Right lobe of liver (tissue), 6 donors: Measurements from ENCODE around the gene NDUFC1. TPM values are rescaled to one million over a fixed set of nuclear protein-coding genes. Genes with fewer than 3 reads are reported as not detected.
"Not testable (repeated sequence)": the region's sequence is repeated elsewhere in the genome, so short reads cannot be mapped to it uniquely, and the experiment has no call there.

Experiments
- ATAC-seq, 4 donors: fragments of 200-7000 bp; cut with Tn5 transposase; one replicate each; pipeline ENCODE4 v1.9.1; 2020; ENCODE audit warnings: mild to moderate bottlenecking in 4 of 4, moderate library complexity in 4 of 4
- DNase-seq, 3 donors: peaks; one replicate each; pipeline ENCODE4 v3.0.0-alpha.2; 2020
- H3K27ac ChIP-seq, 3 donors: fragments of 200-600 bp; one replicate each; pipeline ENCODE4 v1.8.0; 2022
- H3K27me3 ChIP-seq, 2 donors: fragments of 200-600 bp; one replicate each; pipeline ENCODE4 v1.8.0; 2022
- H3K36me3 ChIP-seq, 4 donors: fragments of 200-600 bp; sonication (generic) in 1 of 4; one replicate each; pipeline versions ENCODE4 v1.5.1 to v1.8.0; 2017 to 2022; ENCODE audit warnings: control low read depth in 1 of 4
- H3K4me1 ChIP-seq, 4 donors: fragments of 200-600 bp; sonication (generic) in 1 of 4; one replicate each; pipeline versions ENCODE4 v1.5.1 to v1.8.0; 2017 to 2022; ENCODE audit warnings: control low read depth in 1 of 4
- H3K4me3 ChIP-seq, 3 donors: fragments of 200-600 bp; one replicate each; pipeline ENCODE4 v1.8.0; 2022
- H3K9me3 ChIP-seq, 4 donors: fragments of 200-600 bp; sonication (generic) in 1 of 4; one replicate each; pipeline versions ENCODE4 v1.5.1 to v1.8.0; 2017 to 2022; ENCODE audit warnings: control low read depth in 1 of 4
- POLR2A ChIP-seq: fragments of 450-650 bp; IDR thresholded peaks from one replicate; pipeline ENCODE4 v1.6.1; 2017; ENCODE audit warnings: antibody characterized with exemption, mild to moderate bottlenecking
- WGBS: methylation state at CpG from one replicate; pipeline ENCODE4 v1.1.6; 2018; ENCODE audit warnings: low coverage, low lambda C conversion rate; ENCODE audit not compliant: insufficient coverage; ENCODE audit errors: missing lambda C conversion rate; 5-methylcytosine and 5-hydroxymethylcytosine counted together
- intact Hi-C, 2 donors: fragments of 100-400 bp; cut with DNase I; formaldehyde crosslinking; loops; one replicate each; pipeline versions ENCODE4 v1.11.2 to v1.14.1; 2022
- total RNA-seq, 6 experiments: library from RNA; depleted of rRNA in 2 of 6; stranded (reverse); fragments of >200 nt in 2 of 6; fragmentation: NEBNext Ultra II Directional in 3 of 6; extraction: Animal tissue kit (Norgen Biotek cat#: 25700) in 3 of 6; gene quantifications; one replicate each; pipeline versions ENCODE4 v1.1.0 to v1.2.4, GENCODE V29; 2016 to 2023
- TF ChIP-seq, protein P1 (sequence below), 4 donors: fragments of 200-600 bp in 3 of 4; fragments of 450-650 bp in 1 of 4; IDR thresholded peaks; one replicate each; pipeline versions ENCODE4 v1.5.1 to v1.8.0; 2016 to 2022; ENCODE audit warnings: antibody characterized with exemption in 4 of 4, mild to moderate bottlenecking in 2 of 4
- donor health status: DM: no; HTN: yes; CAD: no.
- donor health status: DM: no; HTN: no; CAD: no.
- donor health status: DM: no; HTN: no; CAD: no.
- donor health status: DM: no; HTN: yes; CAD: no.
- donor health status: DM: no; HTN: yes; CAD: no.

Gene NDUFC1
- total RNA-seq, 6 experiments from 2014 or later, result 24.7 to 41.0 (median 32.1) TPM

DNA sequence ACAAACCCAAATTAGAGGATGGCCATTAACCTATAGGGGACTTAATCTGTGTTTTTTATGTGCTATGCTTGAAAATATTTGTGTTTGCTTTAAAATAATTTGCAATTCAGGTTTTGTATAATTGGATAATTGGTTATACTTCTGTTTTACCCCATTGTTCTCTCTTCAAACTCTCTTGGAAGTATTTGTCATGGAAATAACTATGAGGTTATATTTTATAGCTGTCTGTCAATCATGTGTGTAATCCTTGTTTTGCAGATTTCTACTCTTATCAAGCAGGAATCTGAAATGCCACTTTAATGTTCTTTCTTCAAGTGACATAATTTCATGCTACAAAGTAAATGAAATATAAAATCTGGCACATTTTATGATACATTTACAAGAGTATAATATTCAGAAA is 15.4 kb upstream of the NDUFC1 start:
- H3K4me3 ChIP-seq, result no peak overlapping the region
- no peak for TF ChIP-seq POLR2A
- TF ChIP-seq, protein P1, sequence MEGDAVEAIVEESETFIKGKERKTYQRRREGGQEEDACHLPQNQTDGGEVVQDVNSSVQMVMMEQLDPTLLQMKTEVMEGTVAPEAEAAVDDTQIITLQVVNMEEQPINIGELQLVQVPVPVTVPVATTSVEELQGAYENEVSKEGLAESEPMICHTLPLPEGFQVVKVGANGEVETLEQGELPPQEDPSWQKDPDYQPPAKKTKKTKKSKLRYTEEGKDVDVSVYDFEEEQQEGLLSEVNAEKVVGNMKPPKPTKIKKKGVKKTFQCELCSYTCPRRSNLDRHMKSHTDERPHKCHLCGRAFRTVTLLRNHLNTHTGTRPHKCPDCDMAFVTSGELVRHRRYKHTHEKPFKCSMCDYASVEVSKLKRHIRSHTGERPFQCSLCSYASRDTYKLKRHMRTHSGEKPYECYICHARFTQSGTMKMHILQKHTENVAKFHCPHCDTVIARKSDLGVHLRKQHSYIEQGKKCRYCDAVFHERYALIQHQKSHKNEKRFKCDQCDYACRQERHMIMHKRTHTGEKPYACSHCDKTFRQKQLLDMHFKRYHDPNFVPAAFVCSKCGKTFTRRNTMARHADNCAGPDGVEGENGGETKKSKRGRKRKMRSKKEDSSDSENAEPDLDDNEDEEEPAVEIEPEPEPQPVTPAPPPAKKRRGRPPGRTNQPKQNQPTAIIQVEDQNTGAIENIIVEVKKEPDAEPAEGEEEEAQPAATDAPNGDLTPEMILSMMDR (IDR thresholded peaks at IDR 0.05), result no peak
- no peak for ATAC-seq
- intact Hi-C loops, result no loop called here
- H3K4me1 ChIP-seq, result peaks cover 0 to 13% (median 5%) of the 10 kb centered on the region in 4 donors
- H3K27ac ChIP-seq, result no peak overlapping the region
- no peaks in the 10 kb centered on the region for H3K27me3 ChIP-seq
- H3K36me3 ChIP-seq, result no peaks in the 10 kb centered on the region
- H3K9me3 ChIP-seq, result no peaks in the 10 kb centered on the region
- DNase-seq, result no peak

DNA sequence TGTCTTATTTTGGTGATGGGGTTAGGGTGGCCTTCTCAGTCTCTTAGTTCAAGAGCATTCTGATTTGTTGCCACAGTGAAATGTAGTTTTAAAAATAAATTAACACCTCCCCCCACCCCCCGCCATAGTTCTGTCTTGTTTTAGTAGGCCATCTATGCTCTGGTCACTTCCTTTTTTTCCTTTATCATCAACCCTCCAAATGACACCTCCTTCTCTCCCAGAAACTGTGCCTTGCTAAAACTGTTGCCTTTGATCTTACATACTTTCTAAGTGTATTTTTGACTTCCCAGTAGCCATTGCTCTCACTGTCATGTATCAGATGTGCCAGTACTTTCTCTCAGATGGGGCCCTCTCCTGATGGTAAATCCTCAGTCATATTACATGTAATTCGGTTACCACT is 14.5 kb upstream of the NDUFC1 start:
- ATAC-seq (no peak), DNase-seq (no peak)
- H3K27me3 ChIP-seq, result no peaks in the 10 kb centered on the region
- H3K4me1 ChIP-seq, result peaks cover 0 to 13% (median 6%) of the 10 kb centered on the region in 4 donors
- 94% methylated on average over 2 of the region's 2 CpGs for WGBS
- TF ChIP-seq POLR2A, result no peak
- TF ChIP-seq, protein P1 (IDR thresholded peaks at IDR 0.05), result no peak
- no peak overlapping the region for H3K27ac ChIP-seq
- H3K36me3 ChIP-seq, result no peaks in the 10 kb centered on the region
- intact Hi-C loops, result no loop called here
- no peaks in the 10 kb centered on the region for H3K9me3 ChIP-seq
- H3K4me3 ChIP-seq, result no peak overlapping the region

DNA sequence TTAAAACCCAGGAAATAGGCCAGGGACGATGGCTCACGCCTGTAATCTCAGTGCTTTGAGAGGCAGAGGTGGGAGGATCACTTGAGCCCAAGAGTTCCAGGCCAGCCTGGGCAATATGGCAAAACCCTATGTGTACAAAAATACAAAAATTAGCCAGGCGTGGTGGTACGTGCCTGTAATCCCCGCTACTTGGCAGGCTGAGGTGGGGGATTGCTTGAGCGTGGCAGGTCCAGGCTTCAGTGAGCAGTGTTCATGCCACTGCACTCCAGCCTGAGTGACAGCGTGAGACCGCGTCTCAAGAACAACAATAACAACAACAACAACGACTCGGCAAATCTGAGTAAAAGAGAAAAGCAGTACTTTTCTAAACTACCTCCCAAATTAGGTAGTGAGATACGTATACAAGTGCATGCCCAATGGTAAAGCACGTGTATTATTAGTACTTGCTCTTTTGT is 13.0 kb upstream of the NDUFC1 start:
- H3K4me3 ChIP-seq, result no peak overlapping the region
- 94% methylated on average over 6 of the region's 13 CpGs for WGBS
- H3K36me3 ChIP-seq, result no peaks in the 10 kb centered on the region
- no peak for TF ChIP-seq POLR2A
- TF ChIP-seq, protein P1 (IDR thresholded peaks at IDR 0.05), result no peak
- intact Hi-C loops, result no loop called here
- H3K27me3 ChIP-seq, result no peaks in the 10 kb centered on the region
- no peak for ATAC-seq
- no peak overlapping the region for H3K27ac ChIP-seq
- H3K4me1 ChIP-seq, result peaks cover 0 to 13% (median 6%) of the 10 kb centered on the region in 4 donors
- H3K9me3 ChIP-seq, result no peaks in the 10 kb centered on the region
- DNase-seq, result no peak

DNA sequence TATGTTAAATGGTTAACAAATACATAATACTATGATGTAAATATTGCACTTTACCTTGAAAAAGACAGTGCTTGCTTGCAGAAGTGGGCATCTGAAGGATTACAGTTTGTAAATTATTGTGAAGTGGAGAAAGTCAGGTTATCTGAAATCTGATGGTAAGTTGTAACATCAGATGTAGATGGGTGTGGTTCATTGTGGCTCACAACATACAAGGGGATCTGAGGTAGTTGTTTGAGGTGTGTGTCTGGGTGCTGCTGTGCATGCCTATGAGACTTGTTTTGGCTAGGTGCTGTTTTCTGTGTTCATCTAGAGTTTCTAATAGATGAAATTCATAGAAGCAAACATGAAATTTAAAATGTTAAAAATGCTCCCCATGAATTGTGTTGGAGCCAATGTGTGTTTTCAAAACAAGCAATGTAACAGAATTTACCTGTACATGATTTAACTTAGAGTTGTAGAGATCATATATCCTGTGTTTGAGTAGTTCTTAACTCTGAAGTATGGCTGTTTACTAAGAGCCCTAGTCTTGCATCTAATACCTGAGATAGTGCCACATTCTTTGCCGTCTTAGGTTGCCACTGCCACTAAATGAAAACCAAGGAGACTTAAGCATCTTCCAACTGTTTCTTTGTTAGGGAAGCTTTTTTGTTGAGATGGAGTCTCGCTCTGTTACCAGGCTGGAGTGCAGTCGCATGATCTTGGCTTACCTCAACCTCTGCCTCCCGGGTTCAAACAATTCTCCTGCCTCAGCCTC is 11.9 kb upstream of the NDUFC1 start:
- H3K27me3 ChIP-seq, result no peaks in the 10 kb centered on the region
- H3K4me3 ChIP-seq, result no peak overlapping the region
- no peak for ATAC-seq
- DNase-seq, result no peak
- TF ChIP-seq, protein P1 (IDR thresholded peaks at IDR 0.05), result no peak
- TF ChIP-seq POLR2A, result no peak
- peaks cover 0 to 13% (median 6%) of the 10 kb centered on the region in 4 donors for H3K4me1 ChIP-seq
- 100% methylated on average over 2 of the region's 4 CpGs for WGBS
- no peak overlapping the region for H3K27ac ChIP-seq
- no peaks in the 10 kb centered on the region for H3K36me3 ChIP-seq
- intact Hi-C loops, result no loop called here
- no peaks in the 10 kb centered on the region for H3K9me3 ChIP-seq

DNA sequence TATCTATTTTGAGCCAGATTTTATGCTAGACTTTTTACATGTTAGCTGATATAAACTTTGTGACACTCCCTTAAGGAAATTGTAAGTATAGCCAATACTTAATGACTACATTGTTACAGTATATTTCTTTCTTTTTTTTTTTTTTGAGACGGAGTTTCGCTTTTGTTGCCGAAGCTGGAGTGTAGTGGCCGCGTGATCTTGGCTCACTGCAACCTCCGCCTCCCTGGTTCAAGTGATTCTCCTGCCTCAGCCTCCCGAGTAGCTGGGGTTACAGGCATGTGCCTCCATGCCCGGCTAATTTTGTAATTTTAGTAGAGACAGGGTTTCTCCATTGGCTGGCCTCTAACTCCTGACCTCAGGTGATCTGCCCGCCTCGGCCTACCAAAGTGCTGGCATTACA is 11.1 kb upstream of the NDUFC1 start:
- not testable (repeated sequence) for H3K36me3 ChIP-seq, ATAC-seq
- WGBS, result 88% methylated on average over 10 of the region's 10 CpGs

More for the DNA sequence above, 11.1 kb upstream of the NDUFC1 start:
- H3K4me3 ChIP-seq, intact Hi-C loops, H3K9me3 ChIP-seq, DNase-seq, H3K27me3 ChIP-seq: not testable (repeated sequence)
- peaks cover 0 to 13% (median 6%) of the 10 kb centered on the region in 4 donors for H3K4me1 ChIP-seq
- H3K27ac ChIP-seq, result peak overlapping the region in 1 of 3 donors; percentile 15
